Activated naive CD8-positive, alpha-beta T cell (primary cell): ENCODE measurements around the gene C3orf33.
A peak's percentile ranks its signal among the peaks of the same experiment; 100 is the strongest.
"Not testable (repeated sequence)": the region's sequence is repeated elsewhere in the genome, so short reads cannot be mapped to it uniquely, and the experiment has no call there.

ENCODE experiments used
- H3K27ac Mint-ChIP-seq: one replicate; pipeline ENCODE4 v1.8.0; 2021; ENCODE audit warnings: mixed read lengths
- H3K27me3 Mint-ChIP-seq: one replicate; pipeline ENCODE4 v1.8.0; 2021; ENCODE audit warnings: mixed read lengths
- H3K36me3 Mint-ChIP-seq: one replicate; pipeline ENCODE4 v1.8.0; 2021; ENCODE audit warnings: mixed read lengths
- H3K4me1 Mint-ChIP-seq: one replicate; pipeline ENCODE4 v1.8.0; 2021; ENCODE audit warnings: low read depth, mixed read lengths
- H3K4me3 Mint-ChIP-seq: one replicate; pipeline ENCODE4 v1.8.0; 2021; ENCODE audit warnings: mild to moderate bottlenecking, mixed read lengths
- H3K9me3 Mint-ChIP-seq: one replicate; pipeline ENCODE4 v1.8.0; 2021; ENCODE audit warnings: low read depth, mixed read lengths

C3orf33 gene

GRCh38 chr3:155805802-155806618 lies at the start of gene C3orf33:
Gene C3orf33, minus strand, starts transcription at chr3:155806278. Its CDS starts 26 bp downstream, at chr3:155806252.
- Mint-ChIP-seq H3K4me3 (peak within 1 kb of the TSS; percentile 91), H3K27me3 (peaks cover 11% of the 10 kb centered on the region), H3K9me3 (no peaks in the 10 kb centered on the region), H3K27ac (peak within 1 kb of the TSS; percentile 84), H3K4me1 (peaks cover 18% of the 10 kb centered on the region), H3K36me3 (peaks cover 10% of the 10 kb centered on the region)

- peaks cover 9% of the 10 kb centered on the region for H3K36me3 Mint-ChIP-seq
- peaks cover 36% of the 10 kb centered on the region for H3K4me1 Mint-ChIP-seq
- peak within 1 kb of the TSS; percentile 97 for H3K4me3 Mint-ChIP-seq
- no peaks in the 10 kb centered on the region for H3K27me3 Mint-ChIP-seq
- no peaks in the 10 kb centered on the region for H3K9me3 Mint-ChIP-seq
- H3K27ac Mint-ChIP-seq = peak within 1 kb of the TSS; percentile 99
These were observed 48.3 kb upstream of the C3orf33 start, which contains the start of gene SLC33A1 for GRCh38 chr3:155854141-155854940. Gene SLC33A1, minus strand, starts transcription at chr3:155854427. Its CDS starts 430 bp downstream, at chr3:155853997.

- Mint-ChIP-seq H3K4me3 (peak overlapping the region; percentile 97), H3K4me1 (peaks cover 40% of the 10 kb centered on the region), H3K27ac (peak overlapping the region; percentile 99), H3K27me3 (no peaks in the 10 kb centered on the region), H3K36me3 (peaks cover 9% of the 10 kb centered on the region), H3K9me3 (no peaks in the 10 kb centered on the region)
These were observed 47.4 kb upstream of the C3orf33 start for GRCh38 chr3:155853214-155854140.

- Mint-ChIP-seq H3K27me3 (no peaks in the 10 kb centered on the region), H3K36me3 (peaks cover 14% of the 10 kb centered on the region), H3K4me1 (peaks cover 48% of the 10 kb centered on the region), H3K4me3 (peak overlapping the region; percentile 97), H3K27ac (peak overlapping the region; percentile 46), H3K9me3 (no peaks in the 10 kb centered on the region)
These were observed 46.3 kb upstream of the C3orf33 start for GRCh38 chr3:155852341-155852740.

- not testable (repeated sequence) for H3K27ac Mint-ChIP-seq, H3K9me3 Mint-ChIP-seq, H3K27me3 Mint-ChIP-seq
- Mint-ChIP-seq H3K36me3 (peaks cover 18% of the 10 kb centered on the region), H3K4me3 (peak overlapping the region; percentile 73), H3K4me1 (peaks cover 64% of the 10 kb centered on the region)
These were observed 43.3 kb upstream of the C3orf33 start for GRCh38 chr3:155849404-155849803.

GRCh38 chr3:155847993-155848392 lies 41.9 kb upstream of the C3orf33 start:
- Mint-ChIP-seq H3K27me3 (no peaks in the 10 kb centered on the region), H3K36me3 (peaks cover 17% of the 10 kb centered on the region), H3K4me3 (peak overlapping the region; percentile 64), H3K4me1 (peaks cover 72% of the 10 kb centered on the region), H3K9me3 (no peaks in the 10 kb centered on the region), H3K27ac (no peak overlapping the region)

- Mint-ChIP-seq H3K27me3 (no peaks in the 10 kb centered on the region), H3K4me3 (peak overlapping the region; percentile 54), H3K4me1 (peaks cover 57% of the 10 kb centered on the region), H3K9me3 (no peaks in the 10 kb centered on the region), H3K36me3 (peaks cover 9% of the 10 kb centered on the region), H3K27ac (no peak overlapping the region)
These were observed 40.0 kb upstream of the C3orf33 start for GRCh38 chr3:155846119-155846518.

GRCh38 chr3:155843569-155843968 lies 37.5 kb upstream of the C3orf33 start:
- Mint-ChIP-seq H3K9me3 (no peaks in the 10 kb centered on the region), H3K4me3 (no peak overlapping the region), H3K36me3 (peaks cover 9% of the 10 kb centered on the region), H3K27me3 (no peaks in the 10 kb centered on the region), H3K27ac (no peak overlapping the region), H3K4me1 (peaks cover 48% of the 10 kb centered on the region)

- Mint-ChIP-seq H3K4me3 (no peak overlapping the region), H3K9me3 (no peaks in the 10 kb centered on the region), H3K36me3 (peaks cover 7% of the 10 kb centered on the region), H3K27ac (no peak overlapping the region), H3K4me1 (peaks cover 9% of the 10 kb centered on the region), H3K27me3 (no peaks in the 10 kb centered on the region)
These were observed 29.4 kb upstream of the C3orf33 start for GRCh38 chr3:155835341-155836071.

GRCh38 chr3:155828490-155829098 lies 22.5 kb upstream of the C3orf33 start:
- not testable (repeated sequence) for H3K9me3 Mint-ChIP-seq, H3K4me3 Mint-ChIP-seq, H3K27me3 Mint-ChIP-seq, H3K27ac Mint-ChIP-seq, H3K36me3 Mint-ChIP-seq, H3K4me1 Mint-ChIP-seq

- peaks cover 4% of the 10 kb centered on the region for H3K27me3 Mint-ChIP-seq
- no peaks in the 10 kb centered on the region for H3K36me3 Mint-ChIP-seq
- no peaks in the 10 kb centered on the region for H3K9me3 Mint-ChIP-seq
- no peaks in the 10 kb centered on the region for H3K4me1 Mint-ChIP-seq
- no peak overlapping the region for H3K4me3 Mint-ChIP-seq
- H3K27ac Mint-ChIP-seq = no peak overlapping the region
These were observed 9.0 kb upstream of the C3orf33 start for GRCh38 chr3:155815030-155815545.

GRCh38 chr3:155813224-155813623 lies 7.1 kb upstream of the C3orf33 start:
- H3K4me1 Mint-ChIP-seq, H3K36me3 Mint-ChIP-seq, H3K9me3 Mint-ChIP-seq, H3K27ac Mint-ChIP-seq, H3K4me3 Mint-ChIP-seq: not testable (repeated sequence)
- peaks cover 11% of the 10 kb centered on the region for H3K27me3 Mint-ChIP-seq

GRCh38 chr3:155809181-155809580 lies 3.1 kb upstream of the C3orf33 start:
- peaks cover 11% of the 10 kb centered on the region for H3K27me3 Mint-ChIP-seq

More at GRCh38 chr3:155809181-155809580, 3.1 kb upstream of the C3orf33 start:
- peaks cover 10% of the 10 kb centered on the region for H3K4me1 Mint-ChIP-seq
- H3K27ac Mint-ChIP-seq = no peak overlapping the region
- H3K36me3 Mint-ChIP-seq = no peaks in the 10 kb centered on the region
- no peak overlapping the region for H3K4me3 Mint-ChIP-seq
- no peaks in the 10 kb centered on the region for H3K9me3 Mint-ChIP-seq
